ENCODE results near the gene LDB1. TPM values are rescaled to one million over a fixed set of nuclear protein-coding genes. Genes with fewer than 3 reads are reported as not detected.
A peak's percentile ranks its signal among the peaks of the same experiment; 100 is the strongest.

Gene LDB1
- total RNA-seq, 1 donor from 2014 or later, result 46.4 TPM

DNA sequence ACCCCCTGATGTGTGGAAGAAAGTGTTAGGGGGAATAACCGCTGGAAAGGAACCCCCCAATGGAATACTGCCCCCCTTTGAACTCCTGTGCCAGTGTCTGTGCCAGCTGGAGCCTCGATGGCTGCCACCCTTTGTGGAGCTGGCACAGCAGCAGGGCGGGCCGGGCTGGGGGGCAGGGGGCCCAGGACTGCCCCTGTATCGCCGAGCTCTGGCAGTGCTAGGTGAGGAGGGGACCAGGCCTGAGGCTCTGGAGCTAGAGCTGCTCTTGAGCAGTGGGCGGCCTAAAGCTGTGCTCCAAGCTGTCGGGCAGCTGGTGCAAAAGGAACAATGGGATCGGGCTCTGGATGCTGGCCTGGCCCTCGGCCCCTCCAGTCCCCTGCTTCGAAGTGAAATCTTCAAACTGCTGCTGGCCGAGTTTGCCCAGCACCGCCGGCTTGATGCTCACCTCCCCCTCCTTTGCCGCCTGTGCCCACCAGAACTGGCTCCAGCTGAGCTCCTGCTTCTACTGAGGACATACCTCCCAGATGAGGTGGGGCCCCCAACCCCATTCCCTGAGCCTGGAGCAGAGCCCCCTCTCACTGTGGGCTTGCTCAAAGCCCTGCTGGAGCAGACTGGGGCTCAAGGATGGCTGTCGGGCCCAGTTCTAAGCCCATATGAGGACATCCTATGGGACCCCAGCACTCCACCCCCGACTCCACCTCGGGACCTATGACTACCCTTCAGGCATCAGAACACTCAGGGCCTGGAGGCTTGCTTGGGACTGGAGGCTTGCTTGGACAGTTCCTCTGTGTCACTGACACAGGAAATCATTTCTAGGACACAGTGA lies 52.9 kb downstream of the LDB1 start:
- Histone ChIP-seq H3F3A (ENCODE audit: low read depth) (peaks cover 17% of the 10 kb centered on the region), H3K27me3 (peaks cover 14% of the 10 kb centered on the region), H3K27ac (no peak overlapping the region), H3K9ac (no peak overlapping the region), H4K20me1 (ENCODE audit: low read depth) (peaks cover 19% of the 10 kb centered on the region), H2AFZ (replicated peaks) (no peak overlapping the region), H3K4me3 (no peak overlapping the region), H3K36me3 (no peaks in the 10 kb centered on the region), H3K4me2 (no peak overlapping the region), H3K4me1 (peaks cover 8% of the 10 kb centered on the region), H3K79me2 (ENCODE audit: low read depth) (peaks cover 13% of the 10 kb centered on the region), H3K9me3 (ENCODE audit: low read depth) (no peaks in the 10 kb centered on the region)
- Mint-ChIP-seq H3K4me1 (peaks cover 11% of the 10 kb centered on the region), H3K9me3 (no peaks in the 10 kb centered on the region), H3K27me3 (ENCODE audit: insufficient read depth, low read depth) (peaks cover 16% of the 10 kb centered on the region), H3K36me3 (peaks cover 2% of the 10 kb centered on the region), H3K4me3 (peak overlapping the region; percentile 53), H3K27ac (no peak overlapping the region)
- no peak for DNase-seq (ENCODE audit: low spot score)
- TF ChIP-seq CTCF (IDR thresholded peaks at IDR 0.05) (no peak), EZH2 (IDR thresholded peaks at IDR 0.05) (no peak), EZH2phosphoT487 (IDR thresholded peaks at IDR 0.05) (no peak)

GRCh38 chr10:102066399-102067088 lies 53.6 kb downstream of the LDB1 start:
- TF ChIP-seq CTCF (IDR thresholded peaks at IDR 0.05), result no peak
- TF ChIP-seq EZH2 (IDR thresholded peaks at IDR 0.05), result no peak
- no peak for TF ChIP-seq EZH2phosphoT487 (IDR thresholded peaks at IDR 0.05)
- Mint-ChIP-seq H3K27me3 (ENCODE audit: insufficient read depth, low read depth) (peaks cover 14% of the 10 kb centered on the region), H3K4me1 (peaks cover 6% of the 10 kb centered on the region), H3K9me3 (no peaks in the 10 kb centered on the region), H3K4me3 (peak overlapping the region; percentile 90), H3K27ac (no peak overlapping the region), H3K36me3 (peaks cover 2% of the 10 kb centered on the region)
- Histone ChIP-seq H3K79me2 (ENCODE audit: low read depth) (peaks cover 13% of the 10 kb centered on the region), H3K4me1 (peaks cover 8% of the 10 kb centered on the region), H3K4me2 (peak overlapping the region; percentile 97), H3K36me3 (no peaks in the 10 kb centered on the region), H3K27me3 (peaks cover 14% of the 10 kb centered on the region), H3K9me3 (ENCODE audit: low read depth) (no peaks in the 10 kb centered on the region), H4K20me1 (ENCODE audit: low read depth) (peaks cover 19% of the 10 kb centered on the region), H3K4me3 (peak overlapping the region; percentile 77), H3K9ac (no peak overlapping the region), H2AFZ (replicated peaks) (no peak overlapping the region), H3K27ac (no peak overlapping the region), H3F3A (ENCODE audit: low read depth) (peaks cover 17% of the 10 kb centered on the region)
- no peak for DNase-seq (ENCODE audit: low spot score)

- TF ChIP-seq EZH2 (IDR thresholded peaks at IDR 0.05) (no peak), EZH2phosphoT487 (IDR thresholded peaks at IDR 0.05) (no peak), CTCF (IDR thresholded peaks at IDR 0.05) (no peak)
- H3K27ac ChIP-seq, result no peak overlapping the region
These were observed 54.4 kb downstream of the LDB1 start for GRCh38 chr10:102065561-102066398.

More at GRCh38 chr10:102065561-102066398, 54.4 kb downstream of the LDB1 start:
- Histone ChIP-seq H3K4me3 (peak overlapping the region; percentile 77), H3K4me2 (peak overlapping the region; percentile 97), H2AFZ (replicated peaks) (peak overlapping the region; percentile 75), H4K20me1 (ENCODE audit: low read depth) (peaks cover 19% of the 10 kb centered on the region), H3K36me3 (no peaks in the 10 kb centered on the region), H3K9ac (peak overlapping the region; percentile 40), H3K9me3 (ENCODE audit: low read depth) (no peaks in the 10 kb centered on the region), H3K79me2 (ENCODE audit: low read depth) (peaks cover 13% of the 10 kb centered on the region), H3K27me3 (peaks cover 14% of the 10 kb centered on the region), H3F3A (ENCODE audit: low read depth) (peaks cover 17% of the 10 kb centered on the region), H3K4me1 (peaks cover 8% of the 10 kb centered on the region)
- DNase-seq (ENCODE audit: low spot score), result peak; percentile 72
- no peak overlapping the region for H3K27ac Mint-ChIP-seq
- H3K9me3 Mint-ChIP-seq, result no peaks in the 10 kb centered on the region
- H3K4me1 Mint-ChIP-seq, result peaks cover 6% of the 10 kb centered on the region
- H3K27me3 Mint-ChIP-seq (ENCODE audit: insufficient read depth, low read depth), result peaks cover 14% of the 10 kb centered on the region
- H3K4me3 Mint-ChIP-seq, result peak overlapping the region; percentile 90
- peaks cover 2% of the 10 kb centered on the region for H3K36me3 Mint-ChIP-seq
